GM18868 (cell line): ENCODE measurements around the gene HERC6.
"Not testable (repeated sequence)": the region's sequence is repeated elsewhere in the genome, so short reads cannot be mapped to it uniquely, and the experiment has no call there.

Experiments used
- ATAC-seq: cut with Tn5 transposase; IDR thresholded peaks from one replicate; pipeline ENCODE4 v1.9.1; 2021; ENCODE audit warnings: mild to moderate bottlenecking, moderate library complexity; ENCODE audit not compliant: unreplicated experiment

HERC6 gene

DNA sequence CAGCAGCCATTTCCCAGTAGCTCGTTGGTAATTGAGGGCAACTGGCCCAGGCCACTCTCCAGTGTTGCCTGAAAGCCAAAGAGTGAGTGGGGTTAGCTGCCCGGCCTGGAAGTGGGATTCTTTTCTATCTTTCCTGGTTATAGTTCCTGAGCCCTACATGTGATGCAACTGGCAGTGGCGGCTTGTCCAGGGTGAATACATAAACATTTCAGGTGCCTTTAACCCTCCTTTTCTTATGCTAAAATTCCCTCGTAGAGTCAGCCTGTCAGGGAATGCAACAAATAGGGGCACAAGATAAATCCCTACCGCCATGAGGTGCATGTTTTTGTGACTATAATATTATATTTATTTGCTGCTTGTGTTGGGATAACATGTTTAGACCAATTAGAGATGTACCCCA lies 64.8 kb downstream of the HERC6 start:
- no peak for ATAC-seq

DNA sequence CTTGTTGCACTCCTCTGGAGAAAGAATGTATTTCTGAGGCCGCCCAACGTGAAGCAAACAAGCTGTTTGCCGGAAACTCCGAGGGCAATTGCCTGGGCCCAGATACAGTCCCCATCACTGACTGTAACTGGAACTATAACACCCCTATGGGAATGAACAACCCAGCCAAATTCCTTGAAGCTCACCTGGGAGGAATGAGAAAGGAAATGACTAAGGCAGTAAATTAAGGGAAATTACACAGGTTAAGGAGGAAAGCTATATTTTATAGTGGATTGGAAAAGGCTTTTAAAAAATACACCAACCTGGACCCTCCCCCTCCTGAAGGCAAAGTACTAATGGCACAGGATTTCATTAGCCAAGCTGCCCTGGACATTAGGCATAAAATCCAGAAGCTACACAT lies 66.6 kb downstream of the HERC6 start:
- ATAC-seq = no peak

DNA sequence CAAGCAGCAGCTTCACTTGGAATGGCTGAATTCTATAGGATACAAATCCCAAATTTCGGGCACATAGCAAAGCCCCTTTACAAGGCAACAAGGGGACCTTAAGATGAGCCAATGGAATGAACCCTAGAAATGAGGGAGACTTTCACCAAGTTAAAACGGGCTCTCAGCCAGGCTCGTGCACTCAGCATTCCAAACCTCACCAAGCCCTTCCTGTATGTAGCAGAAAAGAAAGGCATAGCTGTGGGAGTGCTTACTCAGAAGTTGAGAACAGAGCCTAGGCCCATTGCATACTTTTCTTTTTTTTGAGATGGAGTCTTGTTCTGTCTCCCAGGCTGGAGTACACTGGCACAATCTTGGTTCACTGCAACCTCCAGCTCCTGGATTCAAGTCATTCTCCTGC lies 67.5 kb downstream of the HERC6 start:
- no peak for ATAC-seq

GRCh38 chr4:88447371-88448095 lies 68.9 kb downstream of the HERC6 start:
- ATAC-seq = no peak

- ATAC-seq = not testable (repeated sequence)
Measured at GRCh38 chr4:88448211-88448765, 69.6 kb downstream of the HERC6 start.

DNA sequence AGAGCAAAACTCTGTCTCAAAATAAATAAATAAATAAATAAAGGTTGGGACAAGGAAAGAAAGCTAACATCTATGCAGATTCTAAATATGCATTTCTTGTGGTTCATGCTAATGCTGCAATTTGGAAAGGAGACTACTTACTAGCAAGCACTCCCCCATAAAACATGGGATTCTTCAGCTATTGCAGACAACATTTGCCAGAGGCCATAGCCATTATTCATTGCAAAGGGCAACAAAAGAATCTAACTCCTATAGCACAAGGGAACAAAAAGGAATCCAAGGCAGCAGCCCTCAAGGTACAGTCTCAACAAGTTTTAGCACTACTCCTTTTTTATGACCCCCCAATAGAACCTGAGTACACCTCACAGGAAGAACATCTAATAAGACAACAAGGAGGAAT lies 70.2 kb downstream of the HERC6 start:
- ATAC-seq = no peak

DNA sequence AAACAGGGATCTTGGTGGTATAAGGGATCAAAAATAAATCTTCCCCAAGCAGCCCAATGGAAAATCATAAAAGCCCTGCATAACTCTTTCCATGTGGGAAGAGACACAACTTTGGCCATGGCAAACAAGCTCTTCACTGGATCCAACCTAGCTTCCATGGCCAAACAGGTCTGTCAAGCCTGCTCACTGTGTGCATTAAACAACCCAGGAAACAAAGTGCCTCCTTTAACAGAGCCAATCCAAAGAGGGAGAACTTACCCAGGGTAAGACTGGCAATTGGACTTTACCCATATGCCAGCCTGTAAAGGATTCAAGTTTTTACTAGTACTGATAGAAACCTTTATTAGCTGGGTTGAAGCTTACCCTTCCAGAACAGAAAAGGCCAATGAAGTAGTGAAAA lies 70.6 kb downstream of the HERC6 start:
- ATAC-seq = no peak

- no peak for ATAC-seq
Measured at GRCh38 chr4:88451205-88451604, 72.6 kb downstream of the HERC6 start.

GRCh38 chr4:88452912-88453311 lies 74.3 kb downstream of the HERC6 start:
- ATAC-seq = no peak

- peak; percentile 96 for ATAC-seq
Measured at GRCh38 chr4:88456670-88457306, 78.1 kb downstream of the HERC6 start, which contains the start of gene HERC5. TSS of gene HERC5 (plus strand) at chr4:88457119. CDS start at chr4:88457270, 151 bp downstream.

DNA sequence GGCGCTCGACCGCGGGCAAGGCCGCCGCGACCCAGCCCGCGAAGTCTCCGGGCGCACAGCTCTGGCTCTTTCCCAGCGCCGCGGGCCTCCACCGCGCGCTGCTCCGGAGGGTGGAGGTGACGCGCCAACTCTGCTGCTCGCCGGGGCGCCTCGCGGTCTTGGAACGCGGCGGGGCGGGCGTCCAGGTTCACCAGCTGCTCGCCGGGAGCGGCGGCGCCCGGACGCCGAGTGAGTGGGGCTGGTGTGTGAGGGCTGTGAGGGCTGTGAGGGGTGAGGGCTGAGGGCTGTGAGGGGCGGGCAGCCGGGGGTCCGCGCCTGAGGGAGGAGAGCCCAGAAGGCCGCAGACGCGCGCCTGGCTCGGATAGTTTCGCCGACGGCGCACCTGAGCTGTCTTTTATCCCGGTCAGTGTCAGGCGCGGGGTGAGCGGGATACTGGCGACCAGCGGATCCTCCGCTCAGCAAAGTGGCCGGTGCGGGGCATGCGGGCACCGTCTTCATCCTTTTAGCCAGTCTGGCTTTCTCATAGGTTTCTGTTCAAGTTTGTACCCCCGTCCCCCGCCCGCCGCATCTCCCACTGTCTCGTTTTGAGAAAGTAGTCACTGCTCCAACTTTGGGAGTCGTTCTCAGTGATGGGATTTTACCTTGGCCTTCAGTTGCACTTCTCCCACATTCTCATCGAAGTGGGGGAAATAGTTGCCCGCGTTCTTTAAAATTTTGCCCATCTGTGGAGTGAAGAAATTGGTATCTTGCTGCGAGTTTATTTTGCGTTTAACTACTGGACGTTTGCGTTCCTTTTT lies 78.9 kb downstream of the HERC6 start:
- peak; percentile 40 for ATAC-seq

GRCh38 chr4:88458104-88458740 lies 79.6 kb downstream of the HERC6 start:
- no peak for ATAC-seq

- ATAC-seq = no peak
Measured at GRCh38 chr4:88465653-88466192, 87.1 kb downstream of the HERC6 start.

GRCh38 chr4:88467392-88467791 lies 88.7 kb downstream of the HERC6 start:
- no peak for ATAC-seq

GRCh38 chr4:88477229-88477860 lies 98.7 kb downstream of the HERC6 start:
- ATAC-seq = no peak

- ATAC-seq = no peak
Measured at GRCh38 chr4:88478247-88478646, 99.6 kb downstream of the HERC6 start.

DNA sequence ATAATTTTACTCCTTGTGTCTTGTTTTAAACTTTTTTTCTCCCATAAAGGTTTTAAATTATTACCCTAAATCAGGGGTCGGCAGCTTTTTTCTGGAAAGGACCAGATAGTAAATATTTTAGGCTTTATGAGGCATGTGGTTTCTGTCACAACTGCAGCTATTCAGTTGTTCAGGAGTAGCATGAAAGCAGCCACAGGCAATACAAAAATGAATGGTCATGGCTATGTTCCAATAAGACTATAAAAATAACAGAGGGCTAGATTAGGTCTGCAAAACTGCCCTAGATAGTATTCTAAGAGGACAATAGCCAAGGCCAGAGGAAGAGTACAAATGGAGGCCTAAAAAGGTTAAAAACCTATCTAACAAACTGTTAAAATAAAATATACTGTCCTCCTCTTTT lies 102.9 kb downstream of the HERC6 start:
- ATAC-seq = no peak

DNA sequence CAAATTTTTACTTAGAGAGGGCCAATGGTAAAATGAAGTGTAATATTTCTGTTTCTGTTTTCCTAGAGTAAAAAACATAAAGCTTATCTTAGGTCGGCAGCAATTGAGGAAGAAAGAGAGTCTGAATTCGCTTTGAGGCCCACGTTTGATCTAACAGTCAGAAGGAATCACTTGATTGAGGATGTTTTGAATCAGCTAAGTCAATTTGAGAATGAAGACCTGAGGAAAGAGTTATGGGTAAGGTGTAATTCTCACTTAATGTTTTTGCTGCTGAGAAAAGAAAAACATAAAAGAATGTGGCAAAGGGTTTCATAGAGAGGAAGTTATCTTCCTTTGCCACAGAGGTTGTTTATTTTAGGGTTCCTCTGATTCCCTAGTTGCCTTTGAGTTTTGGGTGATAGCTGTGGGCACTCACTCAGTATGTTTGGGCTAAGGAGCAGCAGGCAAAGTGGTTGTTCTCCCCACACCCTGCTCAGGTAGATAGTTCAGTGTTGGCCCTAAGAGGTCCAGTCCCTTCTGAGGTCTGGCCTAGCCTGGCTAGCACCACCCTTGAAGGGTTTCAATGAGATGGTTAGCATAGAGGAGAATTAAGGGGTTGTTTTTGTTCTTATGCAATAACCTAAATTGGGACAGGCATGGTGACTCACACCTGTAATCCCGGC lies 110.6 kb downstream of the HERC6 start:
- ATAC-seq = no peak
